Measurements from ENCODE around the gene CAV1. TPM values are rescaled to one million over a fixed set of nuclear protein-coding genes. Genes with fewer than 3 reads are reported as not detected.
A peak's percentile ranks its signal among the peaks of the same experiment; 100 is the strongest.

CAV1 gene
- polyA plus RNA-seq, 1 donor (not counting 4 experiments of a cell fraction or from before 2014, with no cell fraction given) = 2,905 TPM

DNA sequence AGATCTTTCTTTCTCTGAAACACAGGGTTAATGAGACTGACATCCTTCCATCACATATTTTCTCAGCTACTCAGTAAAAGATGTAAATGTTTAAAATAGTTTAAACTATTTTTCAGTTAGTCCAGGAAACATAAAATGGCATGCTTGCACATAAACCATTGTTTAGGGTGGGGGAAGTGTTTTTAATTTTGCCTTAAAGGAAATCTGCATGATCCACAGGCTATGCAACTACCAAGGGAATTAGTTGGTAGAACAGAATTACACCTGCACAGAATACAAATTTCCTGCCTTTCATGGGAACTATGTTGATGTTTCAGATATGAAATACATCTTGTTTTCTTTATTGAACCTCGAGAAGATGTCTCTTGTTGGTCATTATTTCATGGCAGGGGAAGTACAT lies 10.6 kb downstream of the CAV1 start:
- DNase-seq (ENCODE audit: low read depth, low spot score) (no peak), FAIRE-seq (no peak)
- dilution Hi-C loops (cut with MboI; ENCODE audit: extremely low pct_ligation_motif_present, low sequenced_read_pairs) = no loop called here
- Histone ChIP-seq H4K20me1 (ENCODE audit: control insufficient read depth, extremely low read depth, insufficient read depth, low read length) (peaks cover 51% of the 10 kb centered on the region), H3K9me1 (ENCODE audit: control insufficient read depth, extremely low read depth, insufficient read depth, low read length) (peaks cover 4% of the 10 kb centered on the region), H3K4me1 (ENCODE audit: control insufficient read depth, extremely low read depth, insufficient read depth, low read length) (peaks cover 25% of the 10 kb centered on the region), H3K36me3 (ENCODE audit: control insufficient read depth in 2 of 2, extremely low read depth in 1 of 2, insufficient read depth in 2 of 2, low read length in 2 of 2) (peaks cover 32 to 78% of the 10 kb centered on the region in 2 experiments), H3K9ac (ENCODE audit: control insufficient read depth, extremely low read depth, insufficient read depth, low read length) (no peak overlapping the region), H3K27ac (ENCODE audit: control insufficient read depth, insufficient read depth, low read length) (no peak overlapping the region), H2AFZ (ENCODE audit: control insufficient read depth, low read length) (no peak overlapping the region), H3K79me2 (ENCODE audit: control insufficient read depth, insufficient read depth, low read length) (peaks cover 89% of the 10 kb centered on the region), H3K9me3 (ENCODE audit: control insufficient read depth, low read depth, low read length) (no peaks in the 10 kb centered on the region), H3K27me3 (ENCODE audit: control insufficient read depth, extremely low read depth, insufficient read depth, low read length) (no peaks in the 10 kb centered on the region), H3K4me3 (ENCODE audit: control insufficient read depth in 2 of 3, extremely low read depth in 1 of 3, insufficient read depth in 2 of 3, low read depth in 1 of 3, low read length in 3 of 3) (no peak overlapping the region), H3K4me2 (ENCODE audit: control insufficient read depth, extremely low read depth, insufficient read depth, low read depth, low read length) (no peak overlapping the region)
- no peak for TF ChIP-seq EZH2 (IDR thresholded peaks at IDR 0.05; ENCODE audit: low read length)
- TF ChIP-seq, protein P1, sequence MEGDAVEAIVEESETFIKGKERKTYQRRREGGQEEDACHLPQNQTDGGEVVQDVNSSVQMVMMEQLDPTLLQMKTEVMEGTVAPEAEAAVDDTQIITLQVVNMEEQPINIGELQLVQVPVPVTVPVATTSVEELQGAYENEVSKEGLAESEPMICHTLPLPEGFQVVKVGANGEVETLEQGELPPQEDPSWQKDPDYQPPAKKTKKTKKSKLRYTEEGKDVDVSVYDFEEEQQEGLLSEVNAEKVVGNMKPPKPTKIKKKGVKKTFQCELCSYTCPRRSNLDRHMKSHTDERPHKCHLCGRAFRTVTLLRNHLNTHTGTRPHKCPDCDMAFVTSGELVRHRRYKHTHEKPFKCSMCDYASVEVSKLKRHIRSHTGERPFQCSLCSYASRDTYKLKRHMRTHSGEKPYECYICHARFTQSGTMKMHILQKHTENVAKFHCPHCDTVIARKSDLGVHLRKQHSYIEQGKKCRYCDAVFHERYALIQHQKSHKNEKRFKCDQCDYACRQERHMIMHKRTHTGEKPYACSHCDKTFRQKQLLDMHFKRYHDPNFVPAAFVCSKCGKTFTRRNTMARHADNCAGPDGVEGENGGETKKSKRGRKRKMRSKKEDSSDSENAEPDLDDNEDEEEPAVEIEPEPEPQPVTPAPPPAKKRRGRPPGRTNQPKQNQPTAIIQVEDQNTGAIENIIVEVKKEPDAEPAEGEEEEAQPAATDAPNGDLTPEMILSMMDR (optimal IDR thresholded peaks at IDR 0.05 in 1 of 3, IDR thresholded peaks at IDR 0.05 in 1 of 3, conservative IDR thresholded peaks at IDR 0.05 in 1 of 3; ENCODE audit: extremely low read depth in 1 of 3, insufficient read depth in 2 of 3, low read length in 3 of 3) = no peak

DNA sequence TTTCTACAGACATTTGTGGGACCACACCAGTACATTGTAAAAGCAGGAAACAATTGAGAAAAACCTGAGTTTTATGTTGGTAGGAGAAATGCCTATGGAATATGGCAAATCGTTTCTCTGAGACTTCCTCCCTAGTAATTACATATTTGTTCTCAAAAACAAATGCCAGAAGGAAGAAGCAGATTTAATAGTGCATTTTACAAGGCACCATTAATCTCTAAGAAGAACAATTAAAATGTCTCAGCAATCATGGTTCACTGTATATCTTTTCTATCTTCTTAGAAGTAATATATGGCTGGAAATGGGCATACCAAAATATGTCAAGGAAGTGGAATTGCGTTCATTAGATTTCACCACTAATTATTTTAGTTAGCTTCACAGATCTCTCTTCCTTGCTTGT lies 13.3 kb downstream of the CAV1 start:
- dilution Hi-C loops (cut with MboI; ENCODE audit: extremely low pct_ligation_motif_present, low sequenced_read_pairs) = no loop called here
- H3K9me3 ChIP-seq (ENCODE audit: control insufficient read depth, low read depth, low read length) = no peaks in the 10 kb centered on the region
- peaks cover 4% of the 10 kb centered on the region for H3K9me1 ChIP-seq (ENCODE audit: control insufficient read depth, extremely low read depth, insufficient read depth, low read length)
- no peak overlapping the region for H3K9ac ChIP-seq (ENCODE audit: control insufficient read depth, extremely low read depth, insufficient read depth, low read length)
- peaks cover 91% of the 10 kb centered on the region for H3K79me2 ChIP-seq (ENCODE audit: control insufficient read depth, insufficient read depth, low read length)
- no peaks in the 10 kb centered on the region for H3K27me3 ChIP-seq (ENCODE audit: control insufficient read depth, extremely low read depth, insufficient read depth, low read length)
- peak overlapping the region; percentile 6 for H3K27ac ChIP-seq (ENCODE audit: control insufficient read depth, insufficient read depth, low read length)
- H3K4me2 ChIP-seq (ENCODE audit: control insufficient read depth, extremely low read depth, insufficient read depth, low read depth, low read length) = no peak overlapping the region
- H3K4me3 ChIP-seq (ENCODE audit: control insufficient read depth in 2 of 3, extremely low read depth in 1 of 3, insufficient read depth in 2 of 3, low read depth in 1 of 3, low read length in 3 of 3) = no peak overlapping the region
- H4K20me1 ChIP-seq (ENCODE audit: control insufficient read depth, extremely low read depth, insufficient read depth, low read length) = peaks cover 48% of the 10 kb centered on the region
- H3K36me3 ChIP-seq (ENCODE audit: control insufficient read depth in 2 of 2, extremely low read depth in 1 of 2, insufficient read depth in 2 of 2, low read length in 2 of 2) = peaks cover 36 to 74% of the 10 kb centered on the region in 2 experiments
- TF ChIP-seq EZH2 (IDR thresholded peaks at IDR 0.05; ENCODE audit: low read length) = no peak
- TF ChIP-seq, protein P1 (optimal IDR thresholded peaks at IDR 0.05 in 1 of 3, IDR thresholded peaks at IDR 0.05 in 1 of 3, conservative IDR thresholded peaks at IDR 0.05 in 1 of 3; ENCODE audit: extremely low read depth in 1 of 3, insufficient read depth in 2 of 3, low read length in 3 of 3) = no peak
- no peak overlapping the region for H2AFZ ChIP-seq (ENCODE audit: control insufficient read depth, low read length)
- peaks cover 21% of the 10 kb centered on the region for H3K4me1 ChIP-seq (ENCODE audit: control insufficient read depth, extremely low read depth, insufficient read depth, low read length)
- DNase-seq (ENCODE audit: low read depth, low spot score) = no peak
- no peak for FAIRE-seq
